H9 (cell line): ENCODE data around the gene TRPT1. TPM values are rescaled to one million over a fixed set of nuclear protein-coding genes. Genes with fewer than 3 reads are reported as not detected.

Experiments
- DNase-seq: peaks from one replicate; pipeline ENCODE4 v3.0.0-alpha.2; 2017
- H2AFZ ChIP-seq: one replicate; pipeline ENCODE4 v1.6.1; 2013; ENCODE audit warnings: mild to moderate bottlenecking, low read length, control low read depth, moderate library complexity
- H2AK5ac ChIP-seq: 2 replicates; pipeline ENCODE4 v1.6.1; 2013; ENCODE audit warnings: low read length, control low read depth, mixed read lengths; ENCODE audit not compliant: insufficient read length
- H2BK120ac ChIP-seq: one replicate; pipeline ENCODE4 v1.6.1; 2013; ENCODE audit warnings: low read depth, mild to moderate bottlenecking, low read length, control low read depth, inconsistent platforms; ENCODE audit not compliant: poor library complexity, severe bottlenecking
- H2BK12ac ChIP-seq: 2 replicates; pipeline ENCODE4 v1.6.1; 2013; ENCODE audit warnings: low read length, control low read depth, mixed read lengths, low read depth; ENCODE audit not compliant: insufficient read length
- H2BK15ac ChIP-seq: 2 replicates; pipeline ENCODE4 v1.6.1; 2013; ENCODE audit warnings: low read depth, low read length, control low read depth
- H2BK20ac ChIP-seq: one replicate; pipeline ENCODE4 v1.6.1; 2013; ENCODE audit warnings: low read depth, mild to moderate bottlenecking, low read length, control low read depth, inconsistent platforms; ENCODE audit not compliant: poor library complexity, severe bottlenecking
- H2BK5ac ChIP-seq: 2 replicates; pipeline ENCODE4 v1.6.1; 2013; ENCODE audit warnings: low read length, control low read depth, mixed read lengths; ENCODE audit not compliant: insufficient read length
- H3K14ac ChIP-seq: 2 replicates; pipeline ENCODE4 v1.6.1; 2013; ENCODE audit warnings: low read length, control low read depth; ENCODE audit not compliant: insufficient read depth
- H3K18ac ChIP-seq: 2 replicates; pipeline ENCODE4 v1.6.1; 2013; ENCODE audit warnings: low read depth, mild to moderate bottlenecking, mixed read lengths, low read length, control low read depth; ENCODE audit not compliant: insufficient read length
- H3K23ac ChIP-seq: 2 replicates; pipeline ENCODE4 v1.6.1; 2013; ENCODE audit warnings: low read length, control low read depth, mixed read lengths, low read depth; ENCODE audit not compliant: insufficient read length
- H3K23me2 ChIP-seq: 2 replicates; pipeline ENCODE4 v1.6.1; 2013; ENCODE audit warnings: low read depth, mild to moderate bottlenecking, mixed read lengths, low read length, control low read depth; ENCODE audit not compliant: insufficient read length, poor library complexity, severe bottlenecking
- H3K27ac ChIP-seq: 2 replicates; pipeline ENCODE4 v1.5.1; 2013; ENCODE audit warnings: low read length, control low read depth, mixed read lengths, low read depth; ENCODE audit not compliant: insufficient read length
- H3K27me3 ChIP-seq: 2 replicates; pipeline ENCODE4 v1.6.1; 2013; ENCODE audit warnings: low read length, control low read depth, inconsistent platforms; ENCODE audit not compliant: insufficient read depth
- H3K4ac ChIP-seq: 2 replicates; pipeline ENCODE4 v1.6.1; 2013; ENCODE audit warnings: low read depth, mild to moderate bottlenecking, control low read depth, inconsistent platforms, low read length, moderate library complexity
- H3K4me1 ChIP-seq: 2 replicates; pipeline ENCODE4 v1.6.1; 2013; ENCODE audit warnings: low read length, control low read depth, inconsistent platforms; ENCODE audit not compliant: insufficient read depth
- H3K4me2 ChIP-seq: 2 replicates; pipeline ENCODE4 v1.6.1; 2013; ENCODE audit warnings: low read length, control low read depth, mixed read lengths; ENCODE audit not compliant: insufficient read length, insufficient read depth
- H3K56ac ChIP-seq: 2 replicates; pipeline ENCODE4 v1.6.1; 2013; ENCODE audit warnings: low read depth, mild to moderate bottlenecking, mixed read lengths, low read length, control low read depth; ENCODE audit not compliant: insufficient read length
- H3K79me1 ChIP-seq: 2 replicates; pipeline ENCODE4 v1.6.1; 2013; ENCODE audit warnings: low read depth, mild to moderate bottlenecking, moderate library complexity, low read length, control low read depth, inconsistent platforms; ENCODE audit not compliant: insufficient read depth, poor library complexity, severe bottlenecking
- H3K79me2 ChIP-seq: 2 replicates; pipeline ENCODE4 v1.6.1; 2013; ENCODE audit warnings: low read length, control low read depth, inconsistent platforms; ENCODE audit not compliant: insufficient read depth
- H3K9ac ChIP-seq: 2 replicates; pipeline ENCODE4 v1.6.1; 2013; ENCODE audit warnings: low read length, control low read depth, mixed read lengths; ENCODE audit not compliant: insufficient read length; ENCODE audit errors: extremely low read depth
- H3K9me3 ChIP-seq: one replicate; pipeline ENCODE4 v1.6.1; 2013; ENCODE audit warnings: low read depth, low read length, inconsistent platforms; ENCODE audit not compliant: control insufficient read depth
- H3T11ph ChIP-seq: one replicate; pipeline ENCODE4 v1.6.1; 2013; ENCODE audit warnings: mild to moderate bottlenecking, low read length, control low read depth, inconsistent platforms
- H4K20me1 ChIP-seq: one replicate; pipeline ENCODE4 v1.6.1; 2013; ENCODE audit not compliant: control insufficient read depth, insufficient read length, insufficient read depth
- H4K5ac ChIP-seq: 2 replicates; pipeline ENCODE4 v1.6.1; 2013; ENCODE audit warnings: low read depth, mild to moderate bottlenecking, mixed read lengths, low read length, control low read depth; ENCODE audit not compliant: insufficient read length
- H4K8ac ChIP-seq: replicated peaks from 2 replicates; pipeline ENCODE4 v1.6.1; 2013; ENCODE audit warnings: low read length, control low read depth, mixed read lengths, low read depth; ENCODE audit not compliant: insufficient read length
- H4K91ac ChIP-seq: 2 replicates; pipeline ENCODE4 v1.6.1; 2013; ENCODE audit warnings: low read depth, mild to moderate bottlenecking, moderate library complexity, mixed read lengths, low read length, control low read depth; ENCODE audit not compliant: insufficient read length
- H3K27ac Mint-ChIP-seq, 3 experiments: 2 replicates in 2 of 3; 3 replicates in 1 of 3; pipeline ENCODE4 v1.8.0; 2020 to 2021; ENCODE audit warnings: mixed read lengths in 3 of 3, mild to moderate bottlenecking in 1 of 3, moderate library complexity in 1 of 3
- H3K27me3 Mint-ChIP-seq: 2 replicates; pipeline ENCODE4 v1.8.0; 2021; ENCODE audit warnings: low read depth, mild to moderate bottlenecking, moderate library complexity, mixed read lengths
- H3K36me3 Mint-ChIP-seq, 3 experiments: 2 replicates in 2 of 3; 3 replicates in 1 of 3; pipeline ENCODE4 v1.8.0; 2020 to 2021; ENCODE audit warnings: low read depth in 3 of 3, mixed read lengths in 3 of 3; ENCODE audit not compliant: insufficient read depth in 1 of 3
- H3K4me1 Mint-ChIP-seq, 2 experiments: 2 replicates each; pipeline ENCODE4 v1.8.0; 2020; ENCODE audit warnings: mixed read lengths in 2 of 2
- H3K4me3 Mint-ChIP-seq, 2 experiments: 2 replicates in 1 of 2; 3 replicates in 1 of 2; pipeline ENCODE4 v1.8.0; 2020 to 2021; ENCODE audit warnings: mild to moderate bottlenecking in 2 of 2, mixed read lengths in 2 of 2, moderate library complexity in 1 of 2
- H3K9me3 Mint-ChIP-seq, 2 experiments: 2 replicates in 1 of 2; 3 replicates in 1 of 2; pipeline ENCODE4 v1.8.0; 2020; ENCODE audit warnings: mild to moderate bottlenecking in 2 of 2, mixed read lengths in 2 of 2, moderate library complexity in 1 of 2
- CTCF ChIP-seq: fragments of 200-600 bp; sonication (generic); conservative IDR thresholded peaks from 3 replicates; pipeline ENCODE4 v1.8.0; 2021; ENCODE audit warnings: antibody characterized with exemption, mild to moderate bottlenecking
- WGBS: extraction: QIAGEN DNeasy Blood & Tissue Kit; methylation state at CpG from one replicate; pipeline ENCODE4 v1.1.7; 2013; ENCODE audit warnings: missing lambda C conversion rate, low lambda C conversion rate, mixed read lengths; ENCODE audit not compliant: insufficient read length; ENCODE audit errors: extremely low coverage; 5-methylcytosine and 5-hydroxymethylcytosine counted together
- total RNA-seq: library from RNA; stranded (reverse); gene quantifications from 2 replicates; pipeline ENCODE4 v1.2.1, GENCODE V29; 2021

The TRPT1 gene
- total RNA-seq, 1 experiment from 2014 or later = 33.6 TPM

- no peaks in the 10 kb centered on the region for H4K20me1 ChIP-seq
- H2BK20ac ChIP-seq = no peak overlapping the region
- H4K8ac ChIP-seq = no peak overlapping the region
- H3T11ph ChIP-seq = no peak overlapping the region
- no peak overlapping the region for H3K9ac ChIP-seq
- no peak overlapping the region for H2BK5ac ChIP-seq
- no peak overlapping the region; a peak in 1 of 7 replicates for H3K27ac Mint-ChIP-seq
- H2BK120ac ChIP-seq = no peak overlapping the region
- no peaks in the 10 kb centered on the region for H3K9me3 Mint-ChIP-seq
- no peak overlapping the region for H2AK5ac ChIP-seq
- no peak overlapping the region for H3K18ac ChIP-seq
- no peaks in the 10 kb centered on the region for H3K79me2 ChIP-seq
- no peak for TF ChIP-seq CTCF
- WGBS = no CpG with 5 or more reads among the region's 24 CpGs
- no peak overlapping the region for H3K14ac ChIP-seq
- no peak overlapping the region for H3K23ac ChIP-seq
- no peaks in the 10 kb centered on the region; the same call in 1 of the 2 replicates for H3K27me3 Mint-ChIP-seq
- no peak overlapping the region for H2AFZ ChIP-seq
- no peak for DNase-seq
- H3K4ac ChIP-seq = no peak overlapping the region
- no peaks in the 10 kb centered on the region for H3K79me1 ChIP-seq
- no peaks in the 10 kb centered on the region for H3K27me3 ChIP-seq
- H2BK12ac ChIP-seq = no peak overlapping the region
- H3K4me3 Mint-ChIP-seq = no peak overlapping the region; a peak in 2 of 5 replicates
- peaks cover 15% of the 10 kb centered on the region in 2 experiments for H3K4me1 Mint-ChIP-seq
- H3K56ac ChIP-seq = no peak overlapping the region
- H3K4me2 ChIP-seq = no peak overlapping the region
- H3K27ac ChIP-seq = no peak overlapping the region
- no peaks in the 10 kb centered on the region for H3K9me3 ChIP-seq
- H2BK15ac ChIP-seq = no peak overlapping the region
- no peak overlapping the region for H4K91ac ChIP-seq
- no peaks in the 10 kb centered on the region for H3K4me1 ChIP-seq
- H3K36me3 Mint-ChIP-seq = peaks cover 0 to 22% (median 14%) of the 10 kb centered on the region in 3 experiments; a peak in 5 of 7 replicates
- H4K5ac ChIP-seq = no peak overlapping the region
- H3K23me2 ChIP-seq = peaks cover 15% of the 10 kb centered on the region
Observed at GRCh38 chr11:64223001-64223651, 2.9 kb downstream of the TRPT1 start.
